HG02981 (cell line): ENCODE data around the gene DMRTB1.

Source experiments
- ATAC-seq: cut with Tn5 transposase; IDR thresholded peaks from one replicate; pipeline ENCODE4 v1.9.1; 2021; ENCODE audit warnings: mild to moderate bottlenecking, moderate library complexity; ENCODE audit not compliant: unreplicated experiment

Gene DMRTB1

DNA sequence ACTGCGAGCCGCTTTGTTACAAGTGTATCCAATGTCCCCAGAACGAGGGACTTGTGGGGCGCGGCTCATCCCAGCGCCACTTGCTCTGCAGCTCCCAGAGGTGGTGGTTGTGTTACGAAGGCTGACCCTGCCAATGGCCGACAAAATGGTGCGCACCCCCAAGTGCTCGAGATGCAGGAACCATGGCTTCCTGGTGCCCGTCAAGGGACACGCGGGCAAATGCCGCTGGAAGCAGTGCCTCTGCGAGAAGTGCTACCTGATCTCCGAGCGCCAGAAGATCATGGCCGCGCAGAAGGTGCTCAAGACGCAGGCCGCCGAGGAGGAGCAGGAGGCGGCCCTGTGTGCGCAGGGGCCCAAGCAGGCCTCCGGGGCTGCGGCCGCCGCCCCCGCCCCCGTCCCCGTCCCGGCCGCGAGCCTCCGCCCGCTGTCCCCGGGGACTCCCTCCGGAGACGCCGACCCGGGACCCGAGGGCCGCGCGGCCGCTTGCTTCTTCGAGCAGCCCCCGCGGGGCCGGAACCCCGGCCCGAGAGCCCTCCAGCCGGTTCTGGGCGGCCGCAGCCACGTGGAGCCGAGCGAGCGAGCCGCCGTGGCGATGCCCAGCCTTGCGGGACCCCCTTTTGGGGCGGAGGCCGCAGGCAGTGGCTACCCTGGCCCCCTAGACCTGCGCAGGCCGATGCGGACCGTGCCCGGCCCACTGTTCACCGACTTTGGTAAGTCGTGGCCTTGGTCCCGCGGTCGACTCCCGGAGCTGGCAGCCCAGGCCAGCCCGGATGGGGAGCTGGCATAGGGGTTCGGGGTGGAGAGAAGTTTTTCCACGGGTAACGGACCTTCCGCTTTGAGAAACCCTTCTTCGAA, at the start of gene DMRTB1:
DMRTB1 (plus strand) TSS at position 79 of the 855 bp plus-strand sequence; CDS start at position 134, 55 bp downstream.
- ATAC-seq = no peak

DNA sequence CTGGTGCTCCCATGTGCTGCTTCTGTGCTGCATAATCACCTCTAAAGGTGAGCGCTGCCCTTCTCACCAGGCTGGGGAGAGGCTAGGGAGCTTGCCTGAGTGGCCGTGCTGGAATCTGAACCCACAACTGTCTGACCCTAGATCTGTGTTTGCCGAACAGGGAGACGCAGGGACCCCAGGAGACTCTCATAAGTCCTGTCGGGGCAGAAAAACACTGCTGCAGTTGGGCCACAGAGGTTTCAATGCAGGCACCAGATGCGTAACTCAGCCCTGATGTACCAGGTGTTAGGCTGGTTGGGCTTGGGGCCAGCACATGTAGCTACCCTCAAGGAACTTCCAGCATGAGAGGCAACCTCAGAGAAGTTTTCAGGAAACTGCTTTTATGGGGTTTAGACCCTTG, 49.5 kb upstream of the DMRTB1 start:
- ATAC-seq = no peak

DNA sequence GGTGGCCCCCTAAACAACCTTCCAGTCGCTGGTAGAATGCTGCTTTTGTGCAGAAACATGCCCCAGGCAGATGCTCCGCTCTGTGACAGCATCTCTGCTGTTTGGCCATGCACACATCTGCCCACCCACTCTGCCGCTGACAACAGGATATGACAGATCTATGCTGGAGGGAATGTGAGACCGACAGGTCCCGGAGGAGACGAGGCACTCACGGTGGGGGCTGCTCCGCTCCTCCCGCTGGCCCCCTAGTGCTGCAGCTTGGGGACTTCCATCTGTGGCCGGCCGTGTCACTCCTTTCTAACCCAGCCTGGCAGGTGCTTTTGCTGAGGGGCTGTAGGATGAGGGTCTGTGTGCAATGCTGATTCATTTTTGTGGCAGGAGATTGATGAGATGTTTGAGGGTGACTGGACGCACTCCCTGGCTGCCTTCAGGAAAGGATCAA, 49.1 kb upstream of the DMRTB1 start:
- ATAC-seq = no peak

GRCh38 chr1:53410701-53411100, 48.5 kb upstream of the DMRTB1 start:
- no peak for ATAC-seq

GRCh38 chr1:53411541-53412152, 47.6 kb upstream of the DMRTB1 start:
- no peak for ATAC-seq

GRCh38 chr1:53412285-53413174, 46.7 kb upstream of the DMRTB1 start:
- ATAC-seq = no peak

GRCh38 chr1:53413175-53414001, 45.8 kb upstream of the DMRTB1 start:
- no peak for ATAC-seq

DNA sequence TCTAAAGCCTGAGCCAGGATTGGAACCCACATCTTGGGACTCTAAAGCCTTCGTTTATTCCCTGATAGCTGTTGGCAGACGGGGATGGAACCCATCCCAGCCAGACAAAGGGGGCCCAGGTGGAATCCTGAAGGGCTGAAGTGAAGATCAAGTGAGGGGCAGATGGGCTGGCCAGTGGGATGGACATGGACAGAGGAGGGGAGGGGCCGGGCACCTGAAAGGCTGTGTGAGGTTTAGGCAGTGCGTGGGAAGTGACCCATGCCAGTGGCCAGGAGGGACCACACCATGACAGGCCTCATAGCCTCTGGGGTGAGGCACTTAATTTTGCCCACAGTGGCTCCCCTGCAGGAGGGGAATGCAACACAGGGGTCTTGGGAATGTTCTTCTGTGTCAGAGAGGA, 44.6 kb upstream of the DMRTB1 start:
- no peak for ATAC-seq

DNA sequence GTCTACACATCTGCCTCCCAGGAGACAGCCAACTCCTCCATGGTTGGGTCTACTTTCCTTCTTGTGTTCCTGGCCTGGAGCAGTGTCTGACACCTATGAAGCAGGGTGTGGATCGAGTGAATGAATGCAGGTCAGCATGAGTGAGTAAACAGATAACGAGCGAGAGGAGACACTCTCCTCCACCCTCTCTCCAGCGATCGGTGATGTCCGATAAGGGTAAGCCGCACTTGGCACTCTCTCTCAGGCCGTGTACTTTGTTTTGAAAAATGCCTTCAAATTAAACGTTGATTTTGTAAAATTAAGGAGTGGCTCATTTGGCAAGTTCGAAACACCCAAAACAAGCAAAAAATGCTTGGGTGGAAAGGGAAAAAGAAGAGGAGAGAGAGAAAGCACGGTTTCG, 43.8 kb upstream of the DMRTB1 start:
- no peak for ATAC-seq

- no peak for ATAC-seq
Observed at GRCh38 chr1:53416269-53416813, 42.9 kb upstream of the DMRTB1 start.

DNA sequence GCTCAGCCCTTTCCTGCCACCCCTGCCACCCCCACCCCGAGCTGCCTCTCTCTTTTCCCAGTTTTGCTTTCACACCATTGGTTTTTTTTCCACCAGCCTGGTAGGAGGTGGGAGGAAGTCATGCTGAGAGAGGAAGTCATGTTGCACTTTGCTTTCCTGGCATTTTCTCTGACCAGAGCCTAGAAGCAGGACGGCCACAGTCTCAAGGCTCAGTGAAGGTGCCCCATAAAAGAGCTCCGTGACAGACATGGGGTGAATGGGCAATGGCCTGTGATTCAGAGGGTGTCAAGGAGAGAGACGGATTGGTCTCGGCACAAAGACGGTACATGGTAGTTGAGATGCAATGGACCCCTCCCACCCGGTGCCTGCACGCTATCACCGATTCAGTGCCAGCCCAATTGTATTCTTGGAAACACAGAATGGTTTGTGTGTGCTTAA, 42.1 kb upstream of the DMRTB1 start:
- ATAC-seq = no peak

DNA sequence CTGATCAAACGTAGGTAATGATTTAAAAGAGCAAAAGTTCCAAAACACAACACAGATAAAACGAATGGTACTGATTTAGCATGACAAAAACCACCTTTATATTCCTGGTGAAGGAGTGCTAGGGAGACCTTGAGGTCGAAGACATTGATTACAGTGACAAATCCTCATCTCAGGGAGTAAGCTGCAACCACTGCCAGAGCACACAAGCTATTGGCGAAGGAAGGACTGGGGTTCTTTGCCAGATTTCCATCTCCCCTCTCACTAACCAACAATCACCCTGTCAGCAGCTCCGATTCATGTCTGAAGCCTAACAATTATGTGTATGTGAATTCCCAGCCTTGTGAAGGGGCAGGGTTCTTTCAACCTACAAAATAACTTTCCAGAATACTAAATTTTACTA, 40.2 kb upstream of the DMRTB1 start:
- ATAC-seq = no peak

DNA sequence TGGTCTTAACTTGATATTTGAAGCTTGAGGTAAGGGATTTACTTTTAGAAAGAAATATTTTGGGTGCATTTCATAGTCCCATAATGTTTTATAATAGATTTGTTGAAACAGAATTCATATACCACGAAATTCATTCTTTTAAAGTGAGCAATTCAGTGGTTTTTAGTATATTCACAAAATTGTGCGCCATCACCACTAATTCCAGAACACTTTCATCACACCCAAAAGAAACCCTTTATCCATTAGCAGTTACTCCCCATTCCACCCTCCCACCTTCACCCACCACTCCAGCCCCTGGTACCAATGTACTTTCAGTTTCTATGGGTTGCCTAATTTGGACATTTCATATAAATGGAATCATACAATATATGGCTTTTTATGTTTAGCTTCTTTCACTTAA, 38.9 kb upstream of the DMRTB1 start:
- no peak for ATAC-seq

DNA sequence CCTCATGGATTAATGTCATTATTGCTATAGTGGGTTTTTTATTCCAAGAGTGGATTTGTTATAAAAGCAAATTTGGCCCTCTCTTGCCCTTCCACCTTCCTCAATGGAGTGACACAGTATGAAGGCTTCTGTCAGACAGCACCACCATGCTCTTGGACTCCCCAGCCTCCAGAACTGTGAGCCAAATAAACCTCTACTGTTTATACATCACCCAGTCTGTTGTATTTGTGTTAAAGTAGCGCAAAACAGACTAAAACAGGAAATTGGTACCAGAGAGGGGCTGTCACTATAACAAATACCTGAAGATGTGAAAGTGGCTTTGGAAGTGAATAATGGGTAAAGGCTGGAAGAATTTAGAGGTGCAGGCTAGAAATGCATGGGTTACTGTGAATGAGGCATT, 38.0 kb upstream of the DMRTB1 start:
- no peak for ATAC-seq

DNA sequence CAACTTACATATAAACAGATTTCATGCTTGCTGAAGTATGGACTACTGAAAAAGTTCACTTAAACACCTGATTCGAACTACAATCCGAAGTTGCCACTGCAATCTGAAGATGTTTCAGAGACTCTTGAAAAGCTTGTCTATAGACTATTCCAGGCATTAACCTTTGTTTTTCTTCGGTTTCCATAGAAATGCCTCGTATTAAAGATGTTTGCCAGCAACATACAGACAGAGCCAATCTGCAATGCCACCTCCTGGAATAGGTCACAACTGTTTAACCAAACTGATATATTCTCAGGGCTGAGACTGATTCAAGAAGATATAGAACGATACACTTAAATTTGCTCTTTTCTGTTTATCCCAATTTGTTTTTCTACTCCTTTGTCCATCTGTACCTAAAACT, 28.9 kb upstream of the DMRTB1 start:
- no peak for ATAC-seq

DNA sequence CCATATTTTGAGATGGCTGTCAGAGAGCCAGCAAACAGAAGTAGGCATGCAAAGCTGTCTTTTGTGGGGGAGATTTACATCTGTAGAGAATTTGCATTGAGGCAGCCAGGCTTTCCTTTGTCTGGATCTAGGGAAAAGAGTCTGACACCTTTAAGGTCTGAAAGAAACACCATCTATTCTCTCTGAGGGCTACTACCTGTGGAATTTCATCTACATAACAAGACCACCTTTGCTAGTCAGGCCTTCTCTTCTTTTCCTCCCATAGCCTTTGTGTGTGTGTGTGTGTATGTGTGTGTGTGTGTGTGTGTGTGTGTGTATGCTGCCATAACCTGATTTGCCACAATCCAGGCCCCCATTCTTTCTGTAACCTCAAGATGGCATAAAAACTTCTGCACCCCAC, 28.4 kb upstream of the DMRTB1 start:
- no peak for ATAC-seq

GRCh38 chr1:53431244-53431643, 28.0 kb upstream of the DMRTB1 start:
- ATAC-seq = no peak

GRCh38 chr1:53431805-53432565, 27.2 kb upstream of the DMRTB1 start:
- ATAC-seq = no peak

- no peak for ATAC-seq
Observed at GRCh38 chr1:53432611-53433010, 26.6 kb upstream of the DMRTB1 start.
